ENCODE data around the gene CNKSR1. TPM values are rescaled to one million over a fixed set of nuclear protein-coding genes. Genes with fewer than 3 reads are reported as not detected.
A peak's percentile ranks its signal among the peaks of the same experiment; 100 is the strongest.

Gene CNKSR1
- total and polyA plus RNA-seq, 2 donors (not counting 1 experiment from before 2014, with no cell fraction given) = 3.7 to 5.8 TPM

GRCh38 chr1:26155370-26156284 is 21.7 kb upstream of the CNKSR1 start:
- DNase-seq = no peak
- Histone ChIP-seq H4K20me1 (ENCODE audit: control insufficient read depth, insufficient read depth, low read length, poor library complexity, severe bottlenecking) (no peaks in the 10 kb centered on the region), H3K4me3 (ENCODE audit: control extremely low read depth in 1 of 5, extremely low read depth in 1 of 5, insufficient read depth in 1 of 5, low read depth in 2 of 5, low read length in 4 of 5) (no peak overlapping the region), H3K4me2 (replicated peaks; ENCODE audit: low read depth, low read length, poor library complexity, severe bottlenecking) (no peak overlapping the region), H3K27me3 (replicated peaks in 1 of 4; ENCODE audit: control extremely low read depth in 1 of 4, control insufficient read depth in 3 of 4, insufficient read depth in 4 of 4, low read length in 3 of 4) (peaks cover 0 to 50% (median 12%) of the 10 kb centered on the region in 4 experiments), H3K4me1 (ENCODE audit: control insufficient read depth in 2 of 2, insufficient read depth in 2 of 2, low read length in 2 of 2) (peaks cover 7 to 8% of the 10 kb centered on the region in 2 donors), H2AFZ (ENCODE audit: insufficient read depth, low read depth, low read length, poor library complexity, severe bottlenecking) (peak overlapping the region; percentile 33), H3K9me3 (ENCODE audit: control extremely low read depth in 1 of 3, control insufficient read depth in 2 of 3, insufficient read depth in 1 of 3, low read length in 2 of 3) (no peaks in the 10 kb centered on the region), H3K9ac (ENCODE audit: low read length) (no peak overlapping the region), H3K36me3 (replicated peaks in 1 of 2; ENCODE audit: control extremely low read depth in 1 of 2, control insufficient read depth in 1 of 2, extremely low read depth in 1 of 2, insufficient read depth in 2 of 2, low read length in 1 of 2) (no peaks in the 10 kb centered on the region), H3K79me2 (ENCODE audit: control insufficient read depth, insufficient read depth, low read length) (no peaks in the 10 kb centered on the region), H3K27ac (ENCODE audit: low read length in 2 of 2) (no peak overlapping the region)
- Mint-ChIP-seq H3K27me3 (peaks cover 50% of the 10 kb centered on the region), H3K9me3 (ENCODE audit: insufficient read depth) (no peaks in the 10 kb centered on the region), H3K4me1 (peaks cover 2% of the 10 kb centered on the region), H3K4me3 (no peak overlapping the region), H3K27ac (no peak overlapping the region)
- ChIA-PET CTCF (interaction anchor here (1.4 to 4.3 kb wide), 3 partner anchors 11 to 51 kb away, joined by 4 to 31 read pairs (median 10); partner anchors contain the start of genes C1orf232 and ZNF593), POLR2A (no interaction called here)
- WGBS (ENCODE audit: insufficient coverage) = 34% methylated on average over 16 of the region's 21 CpGs
- TF ChIP-seq CTCF (IDR thresholded peaks at IDR 0.05) = no peak
- TF ChIP-seq EZH2 (IDR thresholded peaks at IDR 0.05; ENCODE audit: borderline replicate concordance, insufficient read depth, low read depth, low read length, poor library complexity, severe bottlenecking) = no peak
- no peak for ATAC-seq (ENCODE audit: low read depth)
- intact Hi-C loops (cut with micrococcal nuclease) = no loop called here

All from B cell (primary cell).